HEK293 (cell line): ENCODE measurements around the gene PRC1.

Experiments
- HIC1 ChIP-seq: fragments of 450-650 bp; formaldehyde crosslinking; IDR thresholded peaks from 2 replicates; pipeline ENCODE4 v1.5.1; 2016; ENCODE audit warnings: missing biosample characterization, missing genetic modification characterization
- IKZF3 ChIP-seq: fragments of 450-650 bp; IDR thresholded peaks from 2 replicates; pipeline ENCODE4 v1.5.0; 2018; ENCODE audit warnings: missing biosample characterization, mild to moderate bottlenecking, missing genetic modification characterization, moderate library complexity
- OVOL3 ChIP-seq: fragments of 450-650 bp; formaldehyde crosslinking; IDR thresholded peaks from 2 replicates; pipeline ENCODE4 v1.5.1; 2016; ENCODE audit warnings: missing biosample characterization, missing genetic modification characterization
- PRDM4 ChIP-seq: fragments of 450-650 bp; formaldehyde crosslinking; IDR thresholded peaks from 2 replicates; pipeline ENCODE4 v1.5.1; 2017; ENCODE audit warnings: missing biosample characterization, missing genetic modification characterization
- REPIN1 ChIP-seq: fragments of 450-650 bp; formaldehyde crosslinking; IDR thresholded peaks from 2 replicates; pipeline ENCODE4 v1.5.1; 2017; ENCODE audit warnings: missing biosample characterization, missing genetic modification characterization, low read depth
- REST ChIP-seq: fragments of 450-650 bp; formaldehyde crosslinking; IDR thresholded peaks from 2 replicates; pipeline ENCODE4 v1.5.1; 2016; ENCODE audit warnings: missing biosample characterization, missing genetic modification characterization
- SP3 ChIP-seq: fragments of 450-650 bp; formaldehyde crosslinking; IDR thresholded peaks from 2 replicates; pipeline ENCODE4 v1.5.1; 2016; ENCODE audit warnings: missing biosample characterization, missing genetic modification characterization
- ZNF292 ChIP-seq: fragments of 450-650 bp; formaldehyde crosslinking; IDR thresholded peaks from 2 replicates; pipeline ENCODE4 v1.5.1; 2016; ENCODE audit warnings: low read depth, missing biosample characterization, missing genetic modification characterization, borderline replicate concordance
- ZNF324 ChIP-seq: fragments of 450-650 bp; formaldehyde crosslinking; IDR thresholded peaks from 2 replicates; pipeline ENCODE4 v1.5.1; 2016; ENCODE audit warnings: missing biosample characterization, missing genetic modification characterization
- ZNF394 ChIP-seq: fragments of 450-650 bp; formaldehyde crosslinking; IDR thresholded peaks from 2 replicates; pipeline ENCODE4 v1.5.1; 2016; ENCODE audit warnings: missing biosample characterization, missing genetic modification characterization, mild to moderate bottlenecking, moderate library complexity, borderline replicate concordance
- ZNF404 ChIP-seq: fragments of 450-650 bp; formaldehyde crosslinking; IDR thresholded peaks from 2 replicates; pipeline ENCODE4 v1.5.1; 2017; ENCODE audit warnings: missing biosample characterization, missing genetic modification characterization
- ZNF513 ChIP-seq: fragments of 450-650 bp; IDR thresholded peaks from 2 replicates; pipeline ENCODE4 v1.5.1; 2018; ENCODE audit warnings: missing biosample characterization, missing genetic modification characterization
- ZNF558 ChIP-seq: fragments of 450-650 bp; formaldehyde crosslinking; IDR thresholded peaks from 2 replicates; pipeline ENCODE4 v1.5.1; 2016; ENCODE audit warnings: missing biosample characterization, missing genetic modification characterization
- ZNF624 ChIP-seq: fragments of 450-650 bp; formaldehyde crosslinking; IDR thresholded peaks from 2 replicates; pipeline ENCODE4 v1.5.1; 2017; ENCODE audit warnings: missing biosample characterization, missing genetic modification characterization
- ZNF777 ChIP-seq: fragments of 450-650 bp; formaldehyde crosslinking; IDR thresholded peaks from 2 replicates; pipeline ENCODE4 v1.5.1; 2017; ENCODE audit warnings: missing biosample characterization, missing genetic modification characterization, borderline replicate concordance
- TF ChIP-seq, protein P1 (sequence below): fragments of 450-650 bp; formaldehyde crosslinking; IDR thresholded peaks from 2 replicates; pipeline ENCODE4 v1.5.1; 2017; ENCODE audit warnings: missing biosample characterization, missing genetic modification characterization
- TF ChIP-seq, protein P2 (sequence below): fragments of 450-650 bp; formaldehyde crosslinking; IDR thresholded peaks from 2 replicates; pipeline ENCODE4 v1.5.1; 2016; ENCODE audit warnings: missing biosample characterization, missing genetic modification characterization, borderline replicate concordance
- TF ChIP-seq, protein P3 (sequence below): sonication (generic); formaldehyde crosslinking; IDR thresholded peaks from 2 replicates; pipeline ENCODE4 v1.8.1; 2022; ENCODE audit warnings: mild to moderate bottlenecking, moderate library complexity, missing genetic modification reagents

PRC1 gene

GRCh38 chr15:90931828-90932659 lies 62.3 kb downstream of the PRC1 start, which contains the start of gene HDDC3 (continued):
- TF ChIP-seq PRDM4 = no peak
- TF ChIP-seq, protein P1, sequence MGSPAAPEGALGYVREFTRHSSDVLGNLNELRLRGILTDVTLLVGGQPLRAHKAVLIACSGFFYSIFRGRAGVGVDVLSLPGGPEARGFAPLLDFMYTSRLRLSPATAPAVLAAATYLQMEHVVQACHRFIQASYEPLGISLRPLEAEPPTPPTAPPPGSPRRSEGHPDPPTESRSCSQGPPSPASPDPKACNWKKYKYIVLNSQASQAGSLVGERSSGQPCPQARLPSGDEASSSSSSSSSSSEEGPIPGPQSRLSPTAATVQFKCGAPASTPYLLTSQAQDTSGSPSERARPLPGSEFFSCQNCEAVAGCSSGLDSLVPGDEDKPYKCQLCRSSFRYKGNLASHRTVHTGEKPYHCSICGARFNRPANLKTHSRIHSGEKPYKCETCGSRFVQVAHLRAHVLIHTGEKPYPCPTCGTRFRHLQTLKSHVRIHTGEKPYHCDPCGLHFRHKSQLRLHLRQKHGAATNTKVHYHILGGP = no peak
- no peak for TF ChIP-seq ZNF513 (tag by site-specific recombination)
- TF ChIP-seq ZNF292 (tag by site-specific recombination) = no peak
- 0 out of 2 replicates have a peak, but pooled peaks have one; percentile 27 for TF ChIP-seq ZNF624 (tag by site-specific recombination)
- TF ChIP-seq IKZF3 (tag by site-specific recombination) = no peak
- 0 out of 2 replicates have a peak, but pooled peaks have one; percentile 66 for TF ChIP-seq REPIN1 (tag by site-specific recombination)
- no peak; the same call in 1 of the 2 replicates for TF ChIP-seq ZNF324 (tag by site-specific recombination)
- no peak; the same call in 1 of the 2 replicates for TF ChIP-seq ZNF777 (tag by site-specific recombination)
- TF ChIP-seq, protein P2, sequence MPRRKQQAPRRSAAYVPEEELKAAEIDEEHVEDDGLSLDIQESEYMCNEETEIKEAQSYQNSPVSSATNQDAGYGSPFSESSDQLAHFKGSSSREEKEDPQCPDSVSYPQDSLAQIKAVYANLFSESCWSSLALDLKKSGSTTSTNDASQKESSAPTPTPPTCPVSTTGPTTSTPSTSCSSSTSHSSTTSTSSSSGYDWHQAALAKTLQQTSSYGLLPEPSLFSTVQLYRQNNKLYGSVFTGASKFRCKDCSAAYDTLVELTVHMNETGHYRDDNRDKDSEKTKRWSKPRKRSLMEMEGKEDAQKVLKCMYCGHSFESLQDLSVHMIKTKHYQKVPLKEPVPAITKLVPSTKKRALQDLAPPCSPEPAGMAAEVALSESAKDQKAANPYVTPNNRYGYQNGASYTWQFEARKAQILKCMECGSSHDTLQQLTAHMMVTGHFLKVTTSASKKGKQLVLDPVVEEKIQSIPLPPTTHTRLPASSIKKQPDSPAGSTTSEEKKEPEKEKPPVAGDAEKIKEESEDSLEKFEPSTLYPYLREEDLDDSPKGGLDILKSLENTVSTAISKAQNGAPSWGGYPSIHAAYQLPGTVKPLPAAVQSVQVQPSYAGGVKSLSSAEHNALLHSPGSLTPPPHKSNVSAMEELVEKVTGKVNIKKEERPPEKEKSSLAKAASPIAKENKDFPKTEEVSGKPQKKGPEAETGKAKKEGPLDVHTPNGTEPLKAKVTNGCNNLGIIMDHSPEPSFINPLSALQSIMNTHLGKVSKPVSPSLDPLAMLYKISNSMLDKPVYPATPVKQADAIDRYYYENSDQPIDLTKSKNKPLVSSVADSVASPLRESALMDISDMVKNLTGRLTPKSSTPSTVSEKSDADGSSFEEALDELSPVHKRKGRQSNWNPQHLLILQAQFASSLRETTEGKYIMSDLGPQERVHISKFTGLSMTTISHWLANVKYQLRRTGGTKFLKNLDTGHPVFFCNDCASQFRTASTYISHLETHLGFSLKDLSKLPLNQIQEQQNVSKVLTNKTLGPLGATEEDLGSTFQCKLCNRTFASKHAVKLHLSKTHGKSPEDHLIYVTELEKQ (tag by site-specific recombination) = no peak; the same call in 1 of the 2 replicates
- TF ChIP-seq ZNF394 (tag by site-specific recombination) = peak; percentile 59; the same call in 1 of the 2 replicates
- TF ChIP-seq SP3 = peak; percentile 70
- TF ChIP-seq ZNF404 (tag by site-specific recombination) = no peak
- no peak for TF ChIP-seq OVOL3 (tag by site-specific recombination)
- TF ChIP-seq, protein P3, sequence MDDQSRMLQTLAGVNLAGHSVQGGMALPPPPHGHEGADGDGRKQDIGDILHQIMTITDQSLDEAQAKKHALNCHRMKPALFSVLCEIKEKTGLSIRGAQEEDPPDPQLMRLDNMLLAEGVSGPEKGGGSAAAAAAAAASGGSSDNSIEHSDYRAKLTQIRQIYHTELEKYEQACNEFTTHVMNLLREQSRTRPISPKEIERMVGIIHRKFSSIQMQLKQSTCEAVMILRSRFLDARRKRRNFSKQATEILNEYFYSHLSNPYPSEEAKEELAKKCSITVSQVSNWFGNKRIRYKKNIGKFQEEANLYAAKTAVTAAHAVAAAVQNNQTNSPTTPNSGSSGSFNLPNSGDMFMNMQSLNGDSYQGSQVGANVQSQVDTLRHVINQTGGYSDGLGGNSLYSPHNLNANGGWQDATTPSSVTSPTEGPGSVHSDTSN (CRISPR knock-in tag) = peak; percentile 76; the same call in 1 of the 2 replicates
- peak; percentile 36; the same call in 1 of the 2 replicates for TF ChIP-seq HIC1
- TF ChIP-seq REST = no peak
- TF ChIP-seq ZNF558 (tag by site-specific recombination) = no peak
